Measurements from ENCODE around the gene GGT1.

DNA sequence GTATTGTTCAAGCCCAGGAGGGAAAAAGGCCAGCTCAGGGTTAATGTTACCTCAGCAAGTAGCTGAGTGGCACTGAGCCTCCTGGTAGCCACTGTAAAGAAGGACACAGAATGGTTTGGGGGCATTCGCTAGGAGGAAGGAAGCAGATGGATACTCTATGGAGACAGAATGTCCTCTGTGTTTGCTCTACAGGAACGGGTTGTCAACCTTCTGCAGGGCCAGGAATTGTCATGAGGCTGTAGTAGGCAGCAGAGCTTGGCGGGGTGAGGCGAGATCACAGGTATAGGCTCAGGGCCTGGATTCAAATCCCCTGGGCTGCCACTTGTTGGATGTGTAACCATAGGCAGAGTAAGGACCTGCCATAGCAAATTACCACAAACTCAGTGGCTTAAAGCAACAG is 7.1 kb upstream of the GGT1 start:
- TF ChIP-seq, protein P1, sequence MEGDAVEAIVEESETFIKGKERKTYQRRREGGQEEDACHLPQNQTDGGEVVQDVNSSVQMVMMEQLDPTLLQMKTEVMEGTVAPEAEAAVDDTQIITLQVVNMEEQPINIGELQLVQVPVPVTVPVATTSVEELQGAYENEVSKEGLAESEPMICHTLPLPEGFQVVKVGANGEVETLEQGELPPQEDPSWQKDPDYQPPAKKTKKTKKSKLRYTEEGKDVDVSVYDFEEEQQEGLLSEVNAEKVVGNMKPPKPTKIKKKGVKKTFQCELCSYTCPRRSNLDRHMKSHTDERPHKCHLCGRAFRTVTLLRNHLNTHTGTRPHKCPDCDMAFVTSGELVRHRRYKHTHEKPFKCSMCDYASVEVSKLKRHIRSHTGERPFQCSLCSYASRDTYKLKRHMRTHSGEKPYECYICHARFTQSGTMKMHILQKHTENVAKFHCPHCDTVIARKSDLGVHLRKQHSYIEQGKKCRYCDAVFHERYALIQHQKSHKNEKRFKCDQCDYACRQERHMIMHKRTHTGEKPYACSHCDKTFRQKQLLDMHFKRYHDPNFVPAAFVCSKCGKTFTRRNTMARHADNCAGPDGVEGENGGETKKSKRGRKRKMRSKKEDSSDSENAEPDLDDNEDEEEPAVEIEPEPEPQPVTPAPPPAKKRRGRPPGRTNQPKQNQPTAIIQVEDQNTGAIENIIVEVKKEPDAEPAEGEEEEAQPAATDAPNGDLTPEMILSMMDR (IDR thresholded peaks at IDR 0.05) = no peak
- TF ChIP-seq POLR2A (IDR thresholded peaks at IDR 0.05) = no peak
